A673 (cell line): ENCODE results near the gene PTPRQ.

Source experiments
- CTCF ChIP-seq: fragments of 300-800, 200-600 bp; sonication (generic); conservative IDR thresholded peaks from 2 replicates; pipeline ENCODE4 v1.5.1; 2017; ENCODE audit warnings: low read depth, mild to moderate bottlenecking, antibody characterized with exemption, low read length, moderate library complexity, mixed read lengths
- EZH2 ChIP-seq: fragments of 200-600 bp; sonication (generic); IDR thresholded peaks from 2 replicates; pipeline ENCODE4 v1.6.1; 2017; ENCODE audit warnings: borderline replicate concordance, low read depth, mild to moderate bottlenecking, mixed read lengths, antibody characterized with exemption, low read length; ENCODE audit not compliant: poor library complexity, severe bottlenecking

DNA sequence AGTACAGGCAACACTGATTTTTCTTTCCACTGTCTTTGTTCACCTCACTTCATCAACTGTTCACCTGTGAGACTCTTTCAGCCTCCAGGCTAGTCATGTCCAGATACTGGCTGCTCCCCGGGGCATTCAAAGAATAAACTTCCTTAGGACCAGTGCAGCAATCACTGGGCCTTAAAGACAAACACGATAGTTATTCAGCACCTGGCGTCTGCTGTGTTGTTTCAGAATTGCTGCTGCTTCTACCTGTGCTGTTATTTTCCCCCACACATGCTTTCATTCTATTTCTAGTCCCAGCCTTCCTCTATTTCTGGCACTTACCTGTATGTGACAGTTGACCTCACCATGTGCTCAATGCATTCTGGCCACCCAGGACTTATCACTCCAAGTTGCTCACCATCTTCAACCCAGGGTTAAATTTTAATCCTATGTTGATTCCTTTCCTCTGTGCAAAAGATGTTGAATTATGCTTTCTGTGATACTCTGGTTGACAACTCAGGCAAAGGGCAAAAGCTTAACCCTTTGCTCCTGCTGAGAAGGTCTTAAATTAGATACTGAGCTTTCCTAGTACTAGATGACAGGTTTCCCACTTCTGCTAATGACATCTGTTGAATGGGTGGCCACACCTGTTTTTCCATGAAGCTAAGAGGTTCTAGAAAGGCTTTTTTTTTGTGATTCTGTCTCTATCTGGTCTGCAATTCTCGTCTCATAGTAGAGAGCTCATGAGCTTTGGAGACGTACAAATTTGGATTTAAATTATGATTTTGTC is 41.4 kb downstream of the PTPRQ start:
- TF ChIP-seq CTCF (no peak), EZH2 (no peak)
